ENCODE measurements around the gene SORCS2.

SORCS2 gene

GRCh38 chr4:7340553-7341433 lies 148.5 kb downstream of the SORCS2 start:
- FAIRE-seq = no peak
- no peak for DNase-seq (ENCODE audit: extremely low spot score, insufficient read length, low read depth)

- DNase-seq (ENCODE audit: extremely low spot score, insufficient read length, low read depth) (no peak), FAIRE-seq (no peak)
These were observed 149.3 kb downstream of the SORCS2 start for GRCh38 chr4:7341491-7342222.

GRCh38 chr4:7342223-7343080 lies 150.1 kb downstream of the SORCS2 start:
- no peak for FAIRE-seq
- DNase-seq (ENCODE audit: extremely low spot score, insufficient read length, low read depth) = no peak

- DNase-seq (ENCODE audit: extremely low spot score, insufficient read length, low read depth) = no peak
- FAIRE-seq = no peak
These were observed 150.8 kb downstream of the SORCS2 start for GRCh38 chr4:7343081-7343655.

- DNase-seq (ENCODE audit: extremely low spot score, insufficient read length, low read depth) (no peak), FAIRE-seq (no peak)
These were observed 151.6 kb downstream of the SORCS2 start for GRCh38 chr4:7343950-7344349.

GRCh38 chr4:7344636-7345155 lies 152.4 kb downstream of the SORCS2 start:
- no peak for FAIRE-seq
- DNase-seq (ENCODE audit: extremely low spot score, insufficient read length, low read depth) = no peak

GRCh38 chr4:7347981-7348380 lies 155.6 kb downstream of the SORCS2 start:
- DNase-seq (ENCODE audit: extremely low spot score, insufficient read length, low read depth) = no peak
- no peak for FAIRE-seq

GRCh38 chr4:7348946-7349900 lies 156.9 kb downstream of the SORCS2 start:
- no peak for DNase-seq (ENCODE audit: extremely low spot score, insufficient read length, low read depth)
- no peak for FAIRE-seq

- DNase-seq (ENCODE audit: extremely low spot score, insufficient read length, low read depth) (no peak), FAIRE-seq (no peak)
These were observed 158.1 kb downstream of the SORCS2 start for GRCh38 chr4:7350396-7350795.

- DNase-seq (ENCODE audit: extremely low spot score, insufficient read length, low read depth) (no peak), FAIRE-seq (no peak)
These were observed 158.7 kb downstream of the SORCS2 start for GRCh38 chr4:7351014-7351413.

GRCh38 chr4:7352486-7352885 lies 160.1 kb downstream of the SORCS2 start:
- FAIRE-seq = no peak
- DNase-seq (ENCODE audit: extremely low spot score, insufficient read length, low read depth) = no peak

- FAIRE-seq = no peak
These were observed 160.9 kb downstream of the SORCS2 start for GRCh38 chr4:7353046-7353790.

GRCh38 chr4:7353846-7354610 lies 161.7 kb downstream of the SORCS2 start:
- DNase-seq (ENCODE audit: extremely low spot score, insufficient read length, low read depth) (no peak), FAIRE-seq (no peak)

More at GRCh38 chr4:7353046-7353790, 160.9 kb downstream of the SORCS2 start:
- DNase-seq (ENCODE audit: extremely low spot score, insufficient read length, low read depth) = no peak

GRCh38 chr4:7354927-7355326 lies 162.6 kb downstream of the SORCS2 start:
- FAIRE-seq = no peak
- no peak for DNase-seq (ENCODE audit: extremely low spot score, insufficient read length, low read depth)

GRCh38 chr4:7355795-7356194 lies 163.5 kb downstream of the SORCS2 start:
- FAIRE-seq (no peak), DNase-seq (ENCODE audit: extremely low spot score, insufficient read length, low read depth) (no peak)

- DNase-seq (ENCODE audit: extremely low spot score, insufficient read length, low read depth) (no peak), FAIRE-seq (no peak)
These were observed 164.5 kb downstream of the SORCS2 start for GRCh38 chr4:7356667-7357310.

GRCh38 chr4:7357323-7357722 lies 165.0 kb downstream of the SORCS2 start:
- FAIRE-seq (no peak), DNase-seq (ENCODE audit: extremely low spot score, insufficient read length, low read depth) (no peak)
